HCT116 (cell line): ENCODE data around the gene KRTAP25-1. TPM values are rescaled to one million over a fixed set of nuclear protein-coding genes. Genes with fewer than 3 reads are reported as not detected.

Experiments used
- ATAC-seq: fragments of 200-7000 bp; cut with Tn5 transposase; 2 replicates; pipeline ENCODE4 v1.9.1; 2020; ENCODE audit warnings: mild to moderate bottlenecking, moderate library complexity
- BruUV-seq: library from RNA; stranded (reverse); fragments of 400-500 nt; replicated peaks from 2 replicates; lab custom pipeline; 2021; lab: Mats Ljungman, UMichigan
- CTCF ChIA-PET: fragments of 300-600 bp; sonication (Branson Sonifier 250); formaldehyde crosslinking; loops from one replicate; lab custom pipeline; 2021; ENCODE audit warnings: antibody characterized with exemption; lab: Charles Lee
- POLR2A ChIA-PET: fragments of 300-600, 350-600 bp; sonication (Branson Sonifier 250); formaldehyde crosslinking; loops from one replicate; lab custom pipeline; 2021; ENCODE audit warnings: antibody characterized with exemption; lab: Charles Lee
- RAD21 ChIA-PET, 2 experiments: fragments of 300-600 bp; sonication (Branson Sonifier 250); formaldehyde crosslinking; loops; one replicate each; lab custom pipeline; 2023; ENCODE audit warnings: low total read pairs in 2 of 2; ENCODE audit not compliant: uncharacterized antibody in 2 of 2, unreplicated experiment in 2 of 2, low non-redundant PET in 1 of 2; lab: Charles Lee
- DNase-seq: peaks from one replicate; pipeline ENCODE4 v3.0.0-alpha.2; 2010; ENCODE audit warnings: low read depth, low spot score
- H2AFZ ChIP-seq: fragments of 200-600 bp; shearing (Covaris generic), sonication (generic); 2 replicates; pipeline ENCODE4 v1.6.1; 2017; ENCODE audit warnings: low read depth, mixed run types, mixed read lengths, antibody characterized with exemption, low read length; ENCODE audit not compliant: poor library complexity, severe bottlenecking
- H3K27ac ChIP-seq: 2 replicates; pipeline ENCODE4 v1.5.1; 2012; ENCODE audit warnings: low read depth, low read length
- H3K27me3 ChIP-seq: fragments of 200-600 bp; sonication (generic); 2 replicates; pipeline ENCODE4 v1.6.1; 2016; ENCODE audit warnings: mixed run types, low read length, mixed read lengths; ENCODE audit not compliant: insufficient read depth
- H3K36me3 ChIP-seq, 2 experiments: fragments of 200-500 bp in 1 of 2; fragments of 200-600 bp in 1 of 2; sonication (Bioruptor generic) in 1 of 2; sonication (generic) in 1 of 2; 2 replicates each; pipeline versions ENCODE4 v1.5.1 to v1.6.1; 2014 to 2016; ENCODE audit warnings: low read length in 2 of 2, inconsistent platforms in 1 of 2, mixed read lengths in 1 of 2, mixed run types in 1 of 2; ENCODE audit not compliant: insufficient read depth in 2 of 2, control insufficient read depth in 1 of 2
- H3K4me1 ChIP-seq, 2 experiments: fragments of 200-600 bp in 1 of 2; sonication (generic) in 1 of 2; 2 replicates each; pipeline versions ENCODE4 v1.5.1 to v1.6.1; 2012 to 2017; ENCODE audit warnings: low read length in 2 of 2, inconsistent platforms in 1 of 2, mild to moderate bottlenecking in 1 of 2, mixed read lengths in 1 of 2, mixed run types in 1 of 2, moderate library complexity in 1 of 2; ENCODE audit not compliant: insufficient read depth in 2 of 2, control insufficient read depth in 1 of 2
- H3K4me2 ChIP-seq: fragments of 200-600 bp; sonication (generic); 2 replicates; pipeline ENCODE4 v1.6.1; 2017; ENCODE audit warnings: mixed run types, low read length, mixed read lengths
- H3K4me3 ChIP-seq, 2 experiments: fragments of 200-600 bp in 1 of 2; sonication (generic) in 1 of 2; replicated peaks in 1 of 2; 2 replicates each; pipeline ENCODE4 v1.5.1; 2011 to 2016; ENCODE audit warnings: low read length in 2 of 2, control low read depth in 1 of 2, low read depth in 1 of 2, mild to moderate bottlenecking in 1 of 2, mixed read lengths in 1 of 2, mixed run types in 1 of 2
- H3K79me2 ChIP-seq: fragments of 200-600 bp; sonication (generic); 2 replicates; pipeline ENCODE4 v1.6.1; 2017; ENCODE audit warnings: mild to moderate bottlenecking, mixed run types, low read length, moderate library complexity, mixed read lengths; ENCODE audit not compliant: insufficient read depth
- H3K9ac ChIP-seq: fragments of 200-600 bp; sonication (generic); 2 replicates; pipeline ENCODE4 v1.6.1; 2016; ENCODE audit warnings: low read length, mixed read lengths
- H3K9me2 ChIP-seq: fragments of 200-600 bp; sonication (generic), shearing (Covaris generic); 2 replicates; pipeline ENCODE4 v1.6.1; 2017; ENCODE audit warnings: mixed run types, mild to moderate bottlenecking, moderate library complexity; ENCODE audit not compliant: insufficient read depth
- H3K9me3 ChIP-seq, 2 experiments: fragments of 200-500 bp in 1 of 2; fragments of 200-600 bp in 1 of 2; sonication (Bioruptor generic) in 1 of 2; sonication (generic) in 1 of 2; 2 replicates each; pipeline ENCODE4 v1.6.1; 2014 to 2017; ENCODE audit warnings: low read length in 2 of 2, mixed read lengths in 2 of 2, inconsistent platforms in 1 of 2, low read depth in 1 of 2, mild to moderate bottlenecking in 1 of 2, mixed run types in 1 of 2, moderate library complexity in 1 of 2; ENCODE audit not compliant: control insufficient read depth in 1 of 2, insufficient read depth in 1 of 2
- H4K20me1 ChIP-seq: fragments of 200-600 bp; sonication (generic), shearing (Covaris generic); 2 replicates; pipeline ENCODE4 v1.6.1; 2017; ENCODE audit warnings: mixed run types, mild to moderate bottlenecking, moderate library complexity; ENCODE audit not compliant: insufficient read depth
- ATF3 ChIP-seq: IDR thresholded peaks from 2 replicates; pipeline ENCODE4 v1.6.1; 2012
- CEBPB ChIP-seq: IDR thresholded peaks from 2 replicates; pipeline ENCODE4 v1.6.1; 2012; ENCODE audit warnings: low read depth
- EGR1 ChIP-seq: IDR thresholded peaks from 2 replicates; pipeline ENCODE4 v1.6.1; 2012; ENCODE audit warnings: low read depth
- ELF1 ChIP-seq: IDR thresholded peaks from 2 replicates; pipeline ENCODE4 v1.6.1; 2012; ENCODE audit warnings: low read depth, borderline replicate concordance
- EZH2 ChIP-seq: fragments of 200-600 bp; sonication (generic); IDR thresholded peaks from 2 replicates; pipeline ENCODE4 v1.6.1; 2017; ENCODE audit warnings: antibody characterized with exemption, mixed run types
- EZH2phosphoT487 ChIP-seq: fragments of 200-600 bp; IDR thresholded peaks from 2 replicates; pipeline ENCODE4 v1.6.1; 2018; ENCODE audit warnings: antibody characterized with exemption, borderline replicate concordance
- FOSL1 ChIP-seq: IDR thresholded peaks from 2 replicates; pipeline ENCODE4 v1.6.1; 2012; ENCODE audit warnings: low read depth
- JUND ChIP-seq: IDR thresholded peaks from 2 replicates; pipeline ENCODE4 v1.6.1; 2012
- POLR2A ChIP-seq: IDR thresholded peaks from 2 replicates; pipeline ENCODE4 v1.7.0; 2011; ENCODE audit warnings: borderline replicate concordance; ENCODE audit not compliant: insufficient read depth, insufficient read length; ENCODE audit errors: extremely low read depth
- POLR2AphosphoS5 ChIP-seq: IDR thresholded peaks from 2 replicates; pipeline ENCODE4 v1.6.1; 2011; ENCODE audit warnings: mild to moderate bottlenecking, low read depth, low read length, moderate library complexity
- RAD21 ChIP-seq: IDR thresholded peaks from 2 replicates; pipeline ENCODE4 v1.6.1; 2012; ENCODE audit warnings: low read depth, mild to moderate bottlenecking
- SIN3A ChIP-seq: IDR thresholded peaks from 2 replicates; pipeline ENCODE4 v1.6.1; 2012; ENCODE audit warnings: low read depth
- SP1 ChIP-seq: IDR thresholded peaks from 2 replicates; pipeline ENCODE4 v1.6.1; 2012; ENCODE audit warnings: low read depth
- SRF ChIP-seq: IDR thresholded peaks from 2 replicates; pipeline ENCODE4 v1.6.1; 2012; ENCODE audit warnings: low read depth
- TCF7L2 ChIP-seq: IDR thresholded peaks from 2 replicates; pipeline ENCODE4 v1.7.0; 2011; ENCODE audit warnings: borderline replicate concordance, inconsistent platforms; ENCODE audit not compliant: insufficient read depth, insufficient read length; ENCODE audit errors: extremely low read depth
- YY1 ChIP-seq: IDR thresholded peaks from 2 replicates; pipeline ENCODE4 v1.6.1; 2011; ENCODE audit warnings: low read length, low read depth, moderate library complexity, mild to moderate bottlenecking; ENCODE audit not compliant: insufficient replicate concordance; ENCODE audit errors: extremely low read depth
- ZBTB33 ChIP-seq: IDR thresholded peaks from 2 replicates; pipeline ENCODE4 v1.6.1; 2011; ENCODE audit warnings: mild to moderate bottlenecking, low read length, moderate library complexity; ENCODE audit not compliant: insufficient replicate concordance; ENCODE audit errors: extremely low read depth
- ZNF274 ChIP-seq: fragments of 200-500 bp; sonication (Bioruptor generic); IDR thresholded peaks from 2 replicates; pipeline ENCODE4 v1.6.1; 2014; ENCODE audit warnings: mild to moderate bottlenecking, low read depth, low read length, inconsistent platforms
- intact Hi-C: fragments of 100-400 bp; cut with micrococcal nuclease; formaldehyde crosslinking; loops from 2 replicates; pipeline ENCODE4 v1.10.0; 2022
- total RNA-seq: library from RNA; stranded (reverse); gene quantifications from one replicate; pipeline ENCODE4 v1.2.1, GENCODE V29; 2021; ENCODE audit not compliant: unreplicated experiment
- TF ChIP-seq, protein P1 (sequence below): IDR thresholded peaks from 2 replicates; pipeline ENCODE4 v1.6.1; 2012; ENCODE audit warnings: low read depth

The KRTAP25-1 gene
- total RNA-seq, 1 experiment from 2014 or later = not detected

- TF ChIP-seq ELF1 = no peak
- no peak for TF ChIP-seq SRF
- no peak for TF ChIP-seq JUND
- no peak for TF ChIP-seq TCF7L2
- TF ChIP-seq EGR1 = no peak
- TF ChIP-seq POLR2A = no peak
- no peak for TF ChIP-seq EZH2phosphoT487
- no peak for TF ChIP-seq RAD21
- TF ChIP-seq SIN3A = no peak
- no peak for TF ChIP-seq ZBTB33
- no peak for TF ChIP-seq SP1
- no peak for TF ChIP-seq ATF3
- no peak for TF ChIP-seq ZNF274
- no peak for TF ChIP-seq CEBPB
- no peak for TF ChIP-seq EZH2
- TF ChIP-seq, all 23 proteins: peak for 0
Observed at GRCh38 chr21:30320215-30320614, 30.9 kb upstream of the KRTAP25-1 start, which contains the start of gene KRTAP26-1 (continued).

DNA sequence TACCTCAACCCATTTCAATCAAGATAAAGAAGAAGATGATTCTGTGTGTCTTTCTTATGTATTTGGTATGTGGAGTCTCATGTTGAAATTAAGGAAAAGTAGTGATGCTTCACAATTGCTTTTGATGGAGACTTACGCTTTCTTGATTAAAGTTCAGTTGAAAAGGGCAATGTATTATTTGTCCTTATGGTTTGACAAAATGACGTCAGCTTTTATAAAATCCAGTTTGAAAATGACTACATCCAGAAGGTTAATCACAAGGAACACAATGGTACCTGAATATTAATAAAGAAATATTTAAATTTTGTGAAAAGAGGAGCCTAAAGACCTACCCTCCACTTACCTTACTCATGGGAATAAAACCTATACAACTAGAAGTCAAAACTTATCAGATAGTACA is 26.4 kb upstream of the KRTAP25-1 start:
- intact Hi-C loops = no loop called here
- ChIA-PET POLR2A (no interaction called here), RAD21 (no interaction called here), CTCF (no interaction called here)
- Histone ChIP-seq H4K20me1 (no peaks in the 10 kb centered on the region), H3K4me3 (no peak overlapping the region), H3K79me2 (no peaks in the 10 kb centered on the region), H3K9ac (no peak overlapping the region), H3K4me1 (no peaks in the 10 kb centered on the region), H3K9me3 (peaks cover 14 to 30% of the 10 kb centered on the region in 2 experiments; a peak in 3 of 4 replicates), H3K4me2 (no peak overlapping the region), H3K27me3 (no peaks in the 10 kb centered on the region), H3K9me2 (no peaks in the 10 kb centered on the region), H3K36me3 (no peaks in the 10 kb centered on the region), H3K27ac (no peak overlapping the region), H2AFZ (no peak overlapping the region)
- BruUV-seq = no TSS peak
- TF ChIP-seq SRF (no peak), FOSL1 (no peak), POLR2AphosphoS5 (no peak), YY1 (no peak), ZBTB33 (no peak), SIN3A (no peak), RAD21 (no peak), JUND (no peak), EZH2phosphoT487 (no peak)
- TF ChIP-seq, protein P1, sequence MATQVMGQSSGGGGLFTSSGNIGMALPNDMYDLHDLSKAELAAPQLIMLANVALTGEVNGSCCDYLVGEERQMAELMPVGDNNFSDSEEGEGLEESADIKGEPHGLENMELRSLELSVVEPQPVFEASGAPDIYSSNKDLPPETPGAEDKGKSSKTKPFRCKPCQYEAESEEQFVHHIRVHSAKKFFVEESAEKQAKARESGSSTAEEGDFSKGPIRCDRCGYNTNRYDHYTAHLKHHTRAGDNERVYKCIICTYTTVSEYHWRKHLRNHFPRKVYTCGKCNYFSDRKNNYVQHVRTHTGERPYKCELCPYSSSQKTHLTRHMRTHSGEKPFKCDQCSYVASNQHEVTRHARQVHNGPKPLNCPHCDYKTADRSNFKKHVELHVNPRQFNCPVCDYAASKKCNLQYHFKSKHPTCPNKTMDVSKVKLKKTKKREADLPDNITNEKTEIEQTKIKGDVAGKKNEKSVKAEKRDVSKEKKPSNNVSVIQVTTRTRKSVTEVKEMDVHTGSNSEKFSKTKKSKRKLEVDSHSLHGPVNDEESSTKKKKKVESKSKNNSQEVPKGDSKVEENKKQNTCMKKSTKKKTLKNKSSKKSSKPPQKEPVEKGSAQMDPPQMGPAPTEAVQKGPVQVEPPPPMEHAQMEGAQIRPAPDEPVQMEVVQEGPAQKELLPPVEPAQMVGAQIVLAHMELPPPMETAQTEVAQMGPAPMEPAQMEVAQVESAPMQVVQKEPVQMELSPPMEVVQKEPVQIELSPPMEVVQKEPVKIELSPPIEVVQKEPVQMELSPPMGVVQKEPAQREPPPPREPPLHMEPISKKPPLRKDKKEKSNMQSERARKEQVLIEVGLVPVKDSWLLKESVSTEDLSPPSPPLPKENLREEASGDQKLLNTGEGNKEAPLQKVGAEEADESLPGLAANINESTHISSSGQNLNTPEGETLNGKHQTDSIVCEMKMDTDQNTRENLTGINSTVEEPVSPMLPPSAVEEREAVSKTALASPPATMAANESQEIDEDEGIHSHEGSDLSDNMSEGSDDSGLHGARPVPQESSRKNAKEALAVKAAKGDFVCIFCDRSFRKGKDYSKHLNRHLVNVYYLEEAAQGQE = no peak
- ATAC-seq (no peak), DNase-seq (no peak)
